ENCODE data around the gene UBAC1.

UBAC1 gene

DNA sequence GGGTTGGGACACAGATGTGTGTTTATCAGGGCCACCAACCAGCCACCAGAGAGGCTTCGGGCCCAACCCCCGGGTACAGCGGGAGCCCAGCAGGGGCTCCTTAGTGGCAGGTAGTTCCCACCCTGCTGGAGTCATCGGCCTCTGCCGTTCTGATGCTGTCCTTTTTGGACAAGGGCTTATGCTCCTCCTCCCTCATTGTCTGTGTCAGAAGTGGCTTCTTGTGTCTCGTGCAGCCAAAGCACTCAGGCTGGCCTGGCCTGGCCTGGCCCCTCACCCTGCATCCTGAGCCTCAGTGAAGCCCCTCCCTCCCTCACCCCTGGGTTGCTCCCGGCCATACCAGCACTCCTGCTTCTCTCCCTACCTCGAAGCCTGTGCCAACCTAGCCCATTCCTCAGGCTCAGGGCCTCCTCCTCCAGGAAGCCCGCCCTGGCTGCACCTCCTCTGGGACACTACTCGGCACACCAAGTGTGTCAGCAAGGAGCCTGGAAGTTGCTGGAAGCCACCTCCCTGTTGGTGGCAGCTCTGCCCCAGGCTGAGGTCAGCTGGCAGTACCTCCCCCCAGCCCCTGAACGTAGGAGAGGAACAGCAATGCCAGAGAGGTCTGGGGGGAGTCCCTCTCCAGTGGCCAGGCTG, 4.1 kb upstream of the UBAC1 start:
- Histone ChIP-seq H3K4me1 (ENCODE audit: control insufficient read depth, insufficient read depth, low read length) (no peaks in the 10 kb centered on the region), H3K4me3 (ENCODE audit: low read depth, low read length) (no peak overlapping the region), H3K9me3 (ENCODE audit: control insufficient read depth, insufficient read depth, low read depth, low read length) (no peaks in the 10 kb centered on the region), H3K36me3 (ENCODE audit: control insufficient read depth in 2 of 2, insufficient read depth in 1 of 2, low read length in 2 of 2) (no peaks in the 10 kb centered on the region), H3K27ac (ENCODE audit: extremely low read depth, low read depth, low read length) (no peak overlapping the region)
- TF ChIP-seq ZNF221 (tag by site-specific recombination; IDR thresholded peaks at IDR 0.05; ENCODE audit: borderline replicate concordance) (no peak), ZNF585B (tag by site-specific recombination; IDR thresholded peaks at IDR 0.05) (no peak), GFI1B (tag by site-specific recombination; IDR thresholded peaks at IDR 0.05) (no peak), ZNF677 (tag by site-specific recombination; IDR thresholded peaks at IDR 0.05) (no peak), ZNF292 (tag by site-specific recombination; IDR thresholded peaks at IDR 0.05; ENCODE audit: borderline replicate concordance, low read depth) (no peak), ZNF473 (tag by site-specific recombination; IDR thresholded peaks at IDR 0.05) (no peak), ZNF211 (tag by site-specific recombination; IDR thresholded peaks at IDR 0.05; ENCODE audit: low read depth) (no peak), BCL11B (tag by site-specific recombination; IDR thresholded peaks at IDR 0.05; ENCODE audit: low read depth) (no peak), ZNF624 (tag by site-specific recombination; IDR thresholded peaks at IDR 0.05) (no peak), ZNF555 (tag by site-specific recombination; conservative IDR thresholded peaks at IDR 0.05) (no peak), GLI4 (tag by site-specific recombination; IDR thresholded peaks at IDR 0.05) (no peak)
- TF ChIP-seq, protein P1, sequence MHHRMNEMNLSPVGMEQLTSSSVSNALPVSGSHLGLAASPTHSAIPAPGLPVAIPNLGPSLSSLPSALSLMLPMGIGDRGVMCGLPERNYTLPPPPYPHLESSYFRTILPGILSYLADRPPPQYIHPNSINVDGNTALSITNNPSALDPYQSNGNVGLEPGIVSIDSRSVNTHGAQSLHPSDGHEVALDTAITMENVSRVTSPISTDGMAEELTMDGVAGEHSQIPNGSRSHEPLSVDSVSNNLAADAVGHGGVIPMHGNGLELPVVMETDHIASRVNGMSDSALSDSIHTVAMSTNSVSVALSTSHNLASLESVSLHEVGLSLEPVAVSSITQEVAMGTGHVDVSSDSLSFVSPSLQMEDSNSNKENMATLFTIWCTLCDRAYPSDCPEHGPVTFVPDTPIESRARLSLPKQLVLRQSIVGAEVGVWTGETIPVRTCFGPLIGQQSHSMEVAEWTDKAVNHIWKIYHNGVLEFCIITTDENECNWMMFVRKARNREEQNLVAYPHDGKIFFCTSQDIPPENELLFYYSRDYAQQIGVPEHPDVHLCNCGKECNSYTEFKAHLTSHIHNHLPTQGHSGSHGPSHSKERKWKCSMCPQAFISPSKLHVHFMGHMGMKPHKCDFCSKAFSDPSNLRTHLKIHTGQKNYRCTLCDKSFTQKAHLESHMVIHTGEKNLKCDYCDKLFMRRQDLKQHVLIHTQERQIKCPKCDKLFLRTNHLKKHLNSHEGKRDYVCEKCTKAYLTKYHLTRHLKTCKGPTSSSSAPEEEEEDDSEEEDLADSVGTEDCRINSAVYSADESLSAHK (tag by site-specific recombination; IDR thresholded peaks at IDR 0.05): no peak
- TF ChIP-seq, protein P2, sequence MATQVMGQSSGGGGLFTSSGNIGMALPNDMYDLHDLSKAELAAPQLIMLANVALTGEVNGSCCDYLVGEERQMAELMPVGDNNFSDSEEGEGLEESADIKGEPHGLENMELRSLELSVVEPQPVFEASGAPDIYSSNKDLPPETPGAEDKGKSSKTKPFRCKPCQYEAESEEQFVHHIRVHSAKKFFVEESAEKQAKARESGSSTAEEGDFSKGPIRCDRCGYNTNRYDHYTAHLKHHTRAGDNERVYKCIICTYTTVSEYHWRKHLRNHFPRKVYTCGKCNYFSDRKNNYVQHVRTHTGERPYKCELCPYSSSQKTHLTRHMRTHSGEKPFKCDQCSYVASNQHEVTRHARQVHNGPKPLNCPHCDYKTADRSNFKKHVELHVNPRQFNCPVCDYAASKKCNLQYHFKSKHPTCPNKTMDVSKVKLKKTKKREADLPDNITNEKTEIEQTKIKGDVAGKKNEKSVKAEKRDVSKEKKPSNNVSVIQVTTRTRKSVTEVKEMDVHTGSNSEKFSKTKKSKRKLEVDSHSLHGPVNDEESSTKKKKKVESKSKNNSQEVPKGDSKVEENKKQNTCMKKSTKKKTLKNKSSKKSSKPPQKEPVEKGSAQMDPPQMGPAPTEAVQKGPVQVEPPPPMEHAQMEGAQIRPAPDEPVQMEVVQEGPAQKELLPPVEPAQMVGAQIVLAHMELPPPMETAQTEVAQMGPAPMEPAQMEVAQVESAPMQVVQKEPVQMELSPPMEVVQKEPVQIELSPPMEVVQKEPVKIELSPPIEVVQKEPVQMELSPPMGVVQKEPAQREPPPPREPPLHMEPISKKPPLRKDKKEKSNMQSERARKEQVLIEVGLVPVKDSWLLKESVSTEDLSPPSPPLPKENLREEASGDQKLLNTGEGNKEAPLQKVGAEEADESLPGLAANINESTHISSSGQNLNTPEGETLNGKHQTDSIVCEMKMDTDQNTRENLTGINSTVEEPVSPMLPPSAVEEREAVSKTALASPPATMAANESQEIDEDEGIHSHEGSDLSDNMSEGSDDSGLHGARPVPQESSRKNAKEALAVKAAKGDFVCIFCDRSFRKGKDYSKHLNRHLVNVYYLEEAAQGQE (tag by site-specific recombination; IDR thresholded peaks at IDR 0.05): no peak
- TF ChIP-seq, protein P3, sequence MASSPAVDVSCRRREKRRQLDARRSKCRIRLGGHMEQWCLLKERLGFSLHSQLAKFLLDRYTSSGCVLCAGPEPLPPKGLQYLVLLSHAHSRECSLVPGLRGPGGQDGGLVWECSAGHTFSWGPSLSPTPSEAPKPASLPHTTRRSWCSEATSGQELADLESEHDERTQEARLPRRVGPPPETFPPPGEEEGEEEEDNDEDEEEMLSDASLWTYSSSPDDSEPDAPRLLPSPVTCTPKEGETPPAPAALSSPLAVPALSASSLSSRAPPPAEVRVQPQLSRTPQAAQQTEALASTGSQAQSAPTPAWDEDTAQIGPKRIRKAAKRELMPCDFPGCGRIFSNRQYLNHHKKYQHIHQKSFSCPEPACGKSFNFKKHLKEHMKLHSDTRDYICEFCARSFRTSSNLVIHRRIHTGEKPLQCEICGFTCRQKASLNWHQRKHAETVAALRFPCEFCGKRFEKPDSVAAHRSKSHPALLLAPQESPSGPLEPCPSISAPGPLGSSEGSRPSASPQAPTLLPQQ (tag by site-specific recombination; IDR thresholded peaks at IDR 0.05): no peak
- CTCF ChIA-PET: interaction anchor here (3.2 to 6.0 kb wide), 2 partner anchors 157 to 174 kb away, joined by 20 to 95 read pairs; no protein-coding TSS in a partner anchor
- POLR2A ChIA-PET: no interaction called here

DNA sequence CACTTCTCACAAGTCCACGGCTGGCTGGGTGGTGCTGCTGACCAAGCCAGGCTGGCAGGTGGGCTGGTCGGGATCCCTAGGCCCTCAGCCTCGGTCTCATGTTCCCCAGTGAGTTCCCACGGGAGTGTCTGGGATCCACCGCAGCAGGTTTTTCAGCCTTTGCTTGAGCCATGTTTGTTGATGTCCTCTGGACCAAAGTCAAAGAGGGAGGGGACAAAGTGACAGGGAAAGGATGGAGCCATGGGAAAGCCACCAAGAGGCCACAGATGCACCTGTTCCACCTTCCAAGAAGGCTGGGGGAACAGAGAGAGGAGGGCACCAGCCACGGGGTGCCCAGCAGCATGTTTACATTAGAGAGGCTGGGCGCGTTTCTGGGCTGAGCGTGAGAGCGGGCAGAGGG, 2.8 kb upstream of the UBAC1 start:
- POLR2A ChIA-PET: interaction anchor here (0.6 to 1.2 kb wide), 2 partner anchors 150 to 414 kb away, joined by 4 to 5 read pairs; no protein-coding TSS in a partner anchor
- no peaks in the 10 kb centered on the region for H3K9me3 ChIP-seq (ENCODE audit: control insufficient read depth, insufficient read depth, low read depth, low read length)
- H3K4me3 ChIP-seq (ENCODE audit: low read depth, low read length): no peak overlapping the region
- peaks cover 0 to under 1% of the 10 kb centered on the region in 2 experiments; a peak in 1 of 3 replicates for H3K36me3 ChIP-seq (ENCODE audit: control insufficient read depth in 2 of 2, insufficient read depth in 1 of 2, low read length in 2 of 2)
- H3K27ac ChIP-seq (ENCODE audit: extremely low read depth, low read depth, low read length): no peak overlapping the region
- CTCF ChIA-PET: interaction anchor here (0.6 to 1.0 kb wide), 5 partner anchors 131 to 202 kb away, joined by 3 to 5 read pairs (median 3); no protein-coding TSS in a partner anchor
- H3K4me1 ChIP-seq (ENCODE audit: control insufficient read depth, insufficient read depth, low read length): no peaks in the 10 kb centered on the region
- TF ChIP-seq, protein P4, sequence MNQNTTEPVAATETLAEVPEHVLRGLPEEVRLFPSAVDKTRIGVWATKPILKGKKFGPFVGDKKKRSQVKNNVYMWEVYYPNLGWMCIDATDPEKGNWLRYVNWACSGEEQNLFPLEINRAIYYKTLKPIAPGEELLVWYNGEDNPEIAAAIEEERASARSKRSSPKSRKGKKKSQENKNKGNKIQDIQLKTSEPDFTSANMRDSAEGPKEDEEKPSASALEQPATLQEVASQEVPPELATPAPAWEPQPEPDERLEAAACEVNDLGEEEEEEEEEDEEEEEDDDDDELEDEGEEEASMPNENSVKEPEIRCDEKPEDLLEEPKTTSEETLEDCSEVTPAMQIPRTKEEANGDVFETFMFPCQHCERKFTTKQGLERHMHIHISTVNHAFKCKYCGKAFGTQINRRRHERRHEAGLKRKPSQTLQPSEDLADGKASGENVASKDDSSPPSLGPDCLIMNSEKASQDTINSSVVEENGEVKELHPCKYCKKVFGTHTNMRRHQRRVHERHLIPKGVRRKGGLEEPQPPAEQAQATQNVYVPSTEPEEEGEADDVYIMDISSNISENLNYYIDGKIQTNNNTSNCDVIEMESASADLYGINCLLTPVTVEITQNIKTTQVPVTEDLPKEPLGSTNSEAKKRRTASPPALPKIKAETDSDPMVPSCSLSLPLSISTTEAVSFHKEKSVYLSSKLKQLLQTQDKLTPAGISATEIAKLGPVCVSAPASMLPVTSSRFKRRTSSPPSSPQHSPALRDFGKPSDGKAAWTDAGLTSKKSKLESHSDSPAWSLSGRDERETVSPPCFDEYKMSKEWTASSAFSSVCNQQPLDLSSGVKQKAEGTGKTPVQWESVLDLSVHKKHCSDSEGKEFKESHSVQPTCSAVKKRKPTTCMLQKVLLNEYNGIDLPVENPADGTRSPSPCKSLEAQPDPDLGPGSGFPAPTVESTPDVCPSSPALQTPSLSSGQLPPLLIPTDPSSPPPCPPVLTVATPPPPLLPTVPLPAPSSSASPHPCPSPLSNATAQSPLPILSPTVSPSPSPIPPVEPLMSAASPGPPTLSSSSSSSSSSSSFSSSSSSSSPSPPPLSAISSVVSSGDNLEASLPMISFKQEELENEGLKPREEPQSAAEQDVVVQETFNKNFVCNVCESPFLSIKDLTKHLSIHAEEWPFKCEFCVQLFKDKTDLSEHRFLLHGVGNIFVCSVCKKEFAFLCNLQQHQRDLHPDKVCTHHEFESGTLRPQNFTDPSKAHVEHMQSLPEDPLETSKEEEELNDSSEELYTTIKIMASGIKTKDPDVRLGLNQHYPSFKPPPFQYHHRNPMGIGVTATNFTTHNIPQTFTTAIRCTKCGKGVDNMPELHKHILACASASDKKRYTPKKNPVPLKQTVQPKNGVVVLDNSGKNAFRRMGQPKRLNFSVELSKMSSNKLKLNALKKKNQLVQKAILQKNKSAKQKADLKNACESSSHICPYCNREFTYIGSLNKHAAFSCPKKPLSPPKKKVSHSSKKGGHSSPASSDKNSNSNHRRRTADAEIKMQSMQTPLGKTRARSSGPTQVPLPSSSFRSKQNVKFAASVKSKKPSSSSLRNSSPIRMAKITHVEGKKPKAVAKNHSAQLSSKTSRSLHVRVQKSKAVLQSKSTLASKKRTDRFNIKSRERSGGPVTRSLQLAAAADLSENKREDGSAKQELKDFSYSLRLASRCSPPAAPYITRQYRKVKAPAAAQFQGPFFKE (tag by site-specific recombination; IDR thresholded peaks at IDR 0.05; ENCODE audit: borderline replicate concordance): no peak
- TF ChIP-seq, protein P3 (tag by site-specific recombination; IDR thresholded peaks at IDR 0.05): no peak
- no peak for TF ChIP-seq MZF1 (tag by site-specific recombination; IDR thresholded peaks at IDR 0.05; ENCODE audit: borderline replicate concordance)
- no peak for TF ChIP-seq ZNF555 (tag by site-specific recombination; conservative IDR thresholded peaks at IDR 0.05)
- no peak for TF ChIP-seq ZNF350 (tag by site-specific recombination; IDR thresholded peaks at IDR 0.05)
- no peak for TF ChIP-seq ZNF184 (tag by site-specific recombination; IDR thresholded peaks at IDR 0.05)
